Muscle of arm (tissue), 14 donors: ENCODE data around the gene MPZ. TPM values are rescaled to one million over a fixed set of nuclear protein-coding genes. Genes with fewer than 3 reads are reported as not detected.
"Not testable (repeated sequence)": the region's sequence is repeated elsewhere in the genome, so short reads cannot be mapped to it uniquely, and the experiment has no call there.

Experiments used
- DNase-seq: peaks from one replicate; pipeline ENCODE4 v3.0.0-alpha.2; 2013
- long read RNA-seq, 11 donors: transcript quantifications; one replicate each; lab custom pipeline, GENCODE V29; 2026
- polyA plus RNA-seq, 12 donors: library from polyadenylated mRNA; unstranded; fragments of 120-200 nt; gene quantifications; one replicate each; pipeline ENCODE4 v1.2.1, GENCODE V29; 2013; ENCODE audit not compliant: insufficient read length in 12 of 12

MPZ gene
- polyA plus RNA-seq, result 10 to 100 TPM in 8 of 12 donors, 1 to 10 TPM in 3, not detected in 1; 5.7 to 39.9 (median 13.9) TPM
- long read RNA-seq, donor 1, partial matches to known transcripts, result 0 of 2 reads
- long read RNA-seq, donor 1, other reads (novel, unspliced or antisense), result 0 of 2 reads
- long read RNA-seq, donor 2, partial matches to known transcripts, result 0 of 3 reads
- long read RNA-seq, donor 2, other reads (novel, unspliced or antisense), result 0 of 3 reads
- long read RNA-seq, donor 3, transcript MPZ-206 (6 exons, 1,955 nt), result major isoform, 5 of 20 reads
- long read RNA-seq, donor 3, partial matches to known transcripts, result 14 of 20 reads
- long read RNA-seq, donor 3, other reads (novel, unspliced or antisense), result 0 of 20 reads
- long read RNA-seq, donor 4, partial matches to known transcripts, result 0 of 4 reads
- long read RNA-seq, donor 4, other reads (novel, unspliced or antisense), result 0 of 4 reads
- long read RNA-seq, donor 5, transcript MPZ-206 (6 exons, 1,955 nt), result major isoform, 5 of 5 reads
- long read RNA-seq, donor 5, partial matches to known transcripts, result 0 of 5 reads
- long read RNA-seq, donor 5, other reads (novel, unspliced or antisense), result 0 of 5 reads
- long read RNA-seq, donor 6, result 0 reads
- long read RNA-seq, donor 7, partial matches to known transcripts, result 0 of 1 reads
- long read RNA-seq, donor 7, other reads (novel, unspliced or antisense), result 0 of 1 reads
- long read RNA-seq, donor 8, partial matches to known transcripts, result 13 of 17 reads
- long read RNA-seq, donor 8, other reads (novel, unspliced or antisense), result 0 of 17 reads
- long read RNA-seq, donor 9, partial matches to known transcripts, result 0 of 1 reads
- long read RNA-seq, donor 9, other reads (novel, unspliced or antisense), result 0 of 1 reads
- long read RNA-seq, donor 10, partial matches to known transcripts, result 0 of 2 reads
- long read RNA-seq, donor 10, other reads (novel, unspliced or antisense), result 0 of 2 reads
- long read RNA-seq, donor 11, partial matches to known transcripts, result 0 of 5 reads
- long read RNA-seq, donor 11, other reads (novel, unspliced or antisense), result 0 of 5 reads

DNA sequence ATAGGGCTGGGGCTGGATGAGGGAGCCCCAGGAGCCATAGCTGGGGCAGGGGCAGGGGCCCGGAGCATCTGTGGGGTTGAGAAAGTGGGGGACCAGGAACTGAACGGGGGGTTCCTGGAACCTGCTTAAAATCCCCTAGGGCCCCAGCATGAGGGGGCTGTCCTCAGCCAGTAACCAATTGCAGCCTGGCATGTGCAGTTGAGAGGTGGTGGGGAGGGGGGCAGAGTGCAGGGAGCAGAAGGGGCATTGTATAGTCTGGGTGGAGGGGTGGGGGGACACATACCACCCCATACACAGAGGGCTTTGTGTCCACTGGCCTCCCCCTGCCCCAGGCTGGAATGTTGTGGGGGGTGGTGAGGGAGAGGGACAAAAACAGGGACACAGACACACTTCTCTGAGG lies at the start of gene MPZ:
Gene MPZ, minus strand, starts transcription at position 101 of the 400 bp plus-strand sequence. Its CDS starts 63 bp downstream, at position 38.
- DNase-seq, result no peak

DNA sequence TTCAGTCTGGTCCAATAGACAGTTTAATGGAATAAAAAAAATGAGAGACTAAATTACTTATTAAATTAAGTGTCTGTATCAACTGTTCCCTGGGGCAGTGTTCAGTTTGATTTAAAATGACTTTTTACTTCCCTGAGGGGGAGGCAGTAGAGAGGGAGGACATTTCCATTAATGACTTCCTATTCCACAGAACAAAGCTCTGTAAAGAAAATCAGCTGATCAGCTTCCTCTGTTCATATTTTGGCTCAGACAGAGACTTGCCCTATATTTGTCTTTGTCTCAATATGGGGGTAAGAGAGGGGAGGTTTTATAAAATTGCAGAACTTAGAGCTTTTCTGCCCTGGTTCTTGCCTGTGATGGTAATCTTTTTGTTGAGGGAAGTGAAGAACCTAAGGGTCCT lies 49.5 kb upstream of the MPZ start:
- no peak for DNase-seq

DNA sequence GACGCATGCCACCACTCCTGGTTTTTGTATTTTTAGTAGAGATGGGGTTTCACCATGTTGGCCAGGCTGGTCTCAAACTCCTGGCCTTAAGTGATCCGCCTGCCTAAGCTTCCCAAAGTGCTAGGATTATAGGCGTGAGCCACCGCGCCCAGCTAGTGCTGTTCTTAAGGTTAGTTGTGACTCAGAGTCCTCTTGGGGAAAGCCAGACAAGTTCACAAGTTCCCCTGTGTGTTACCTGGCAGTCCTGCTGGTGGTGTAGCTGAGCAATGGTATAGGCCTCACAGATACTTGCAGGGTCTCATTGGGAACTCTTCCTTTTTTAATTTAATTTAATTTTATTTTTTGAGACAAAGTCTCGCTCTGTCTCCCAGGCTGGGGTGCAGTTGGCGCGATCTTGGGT lies 47.3 kb upstream of the MPZ start:
- no peak for DNase-seq

DNA sequence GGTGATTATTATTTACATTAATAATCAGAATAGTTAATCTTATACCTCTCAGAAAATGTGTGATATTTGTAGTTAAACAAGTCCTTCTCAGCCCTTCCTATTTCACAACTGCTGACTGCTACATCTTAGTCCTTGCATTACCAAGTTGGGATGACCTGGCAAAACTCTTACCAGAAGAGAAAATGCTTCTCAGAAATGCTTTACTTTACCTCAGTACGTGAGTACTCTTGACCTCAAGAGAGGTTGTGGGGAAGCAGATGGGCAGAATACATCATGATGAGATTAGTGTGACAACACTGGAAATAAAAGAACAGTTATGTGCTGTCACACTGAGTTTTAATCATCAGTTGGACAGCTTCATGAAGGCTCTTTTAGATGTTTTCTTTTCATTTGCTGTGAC lies 41.7 kb upstream of the MPZ start:
- DNase-seq, result no peak

DNA sequence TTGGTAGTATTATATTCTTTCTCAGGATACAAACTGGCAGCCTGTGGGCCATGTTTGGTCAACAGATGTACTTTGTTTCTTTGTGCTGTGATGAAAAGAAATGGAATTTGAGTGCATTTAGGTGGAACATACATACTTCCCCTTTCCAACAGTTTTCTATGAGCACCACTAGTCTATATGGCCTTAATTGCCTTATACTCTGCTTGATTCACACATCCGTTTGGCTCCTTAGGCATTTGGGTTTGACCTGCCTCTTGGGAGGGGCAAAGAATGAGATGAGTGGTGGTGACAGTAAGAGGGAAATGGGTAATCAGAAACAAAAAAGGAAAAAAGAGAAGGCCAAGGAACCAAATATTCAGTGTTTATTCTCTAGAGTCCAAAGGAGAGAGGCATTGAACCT lies 40.9 kb upstream of the MPZ start:
- DNase-seq, result no peak

DNA sequence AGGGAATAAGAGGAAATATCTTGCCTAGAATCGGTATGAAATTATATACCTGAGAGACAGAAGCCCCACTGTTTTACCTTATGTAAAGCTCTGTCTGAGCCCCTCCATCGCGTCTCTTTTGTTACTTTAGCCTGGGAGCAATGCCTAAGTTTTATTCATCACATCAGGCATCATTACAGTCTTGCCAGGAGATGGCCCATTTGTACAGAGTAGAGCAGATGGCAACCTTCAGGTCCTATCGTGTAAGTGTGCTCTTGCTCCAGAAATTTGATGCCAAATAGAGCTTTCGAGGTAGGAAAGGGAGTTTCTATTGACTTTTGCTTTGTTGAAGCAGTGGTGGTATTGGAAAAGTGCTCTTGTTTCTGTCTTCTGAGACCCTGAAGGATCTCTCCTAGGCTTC lies 33.1 kb upstream of the MPZ start:
- DNase-seq, result no peak

DNA sequence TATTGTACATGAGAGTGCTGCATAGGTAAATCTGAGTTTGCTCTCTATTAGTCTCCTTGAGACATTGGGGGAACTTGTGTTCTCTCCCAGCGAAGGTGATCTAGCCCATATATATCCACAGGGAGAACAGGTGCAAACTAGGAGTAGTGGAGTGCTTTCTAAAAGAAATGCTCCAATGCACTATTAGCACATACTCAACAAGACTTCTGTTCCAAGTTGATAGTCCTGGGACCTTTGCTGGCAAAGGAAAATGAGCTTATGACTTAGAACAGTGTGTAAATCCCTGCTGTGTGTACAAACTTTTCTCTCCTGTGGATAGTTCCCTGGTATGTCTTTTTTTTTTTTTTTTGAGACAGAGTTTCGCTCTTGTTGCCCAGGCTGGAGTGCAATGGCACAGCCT lies 32.4 kb upstream of the MPZ start:
- no peak for DNase-seq

DNA sequence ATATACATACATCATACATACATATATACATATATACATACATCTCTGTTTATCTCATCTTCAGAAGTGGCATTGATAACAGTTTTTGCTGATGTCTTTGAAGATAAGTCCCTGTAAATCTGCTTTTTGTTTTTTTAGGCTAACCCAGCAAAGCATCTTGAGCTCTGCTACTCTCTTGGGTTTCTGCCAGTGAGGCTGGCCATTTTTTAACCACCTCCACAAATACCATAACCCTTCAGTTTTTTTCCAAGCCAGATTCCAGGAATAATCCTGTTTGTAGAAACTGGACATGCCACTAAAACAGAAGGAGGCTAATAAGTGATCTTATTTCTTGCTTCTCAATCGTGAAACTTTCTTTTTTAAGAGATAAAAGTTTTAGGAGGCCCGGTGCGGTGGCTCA lies 26.0 kb upstream of the MPZ start:
- DNase-seq, result no peak

DNA sequence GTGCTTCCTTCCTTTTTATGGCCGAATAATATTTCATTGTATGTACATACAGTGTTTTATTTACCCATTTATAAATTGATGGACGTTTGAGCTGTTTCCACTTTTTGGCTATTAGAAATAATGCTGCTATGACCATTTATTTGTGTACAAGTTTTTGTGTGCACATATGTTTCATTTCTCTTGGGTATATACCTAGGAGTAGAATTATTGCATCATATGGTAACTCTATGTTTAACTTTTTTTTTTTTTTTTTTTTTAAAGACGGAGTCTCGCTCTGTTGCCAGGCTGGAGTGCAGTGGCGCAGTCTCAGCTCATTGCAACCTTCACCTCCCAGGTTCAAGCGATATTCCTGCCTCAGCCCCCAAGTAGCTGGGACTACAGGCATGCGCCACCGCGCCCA lies 23.4 kb upstream of the MPZ start:
- no peak for DNase-seq

DNA sequence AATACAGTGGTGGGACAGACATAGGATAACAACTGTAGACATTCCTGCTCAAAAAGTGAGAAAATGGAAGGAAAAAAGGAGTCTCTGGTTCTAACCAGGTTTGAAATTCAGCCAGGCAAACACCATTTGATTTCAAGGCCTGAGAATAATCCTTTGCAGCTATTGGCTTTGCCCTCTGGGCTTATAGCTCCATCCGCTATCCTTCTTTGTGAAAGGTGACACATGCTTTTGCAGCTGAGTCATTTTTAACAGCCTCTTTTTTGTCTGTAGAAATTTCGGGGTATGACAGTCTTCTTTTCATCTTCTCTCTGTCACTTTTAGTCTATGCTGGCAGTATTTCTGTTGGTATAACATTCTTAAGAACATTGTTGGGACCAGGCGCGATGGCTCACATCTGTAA lies 20.6 kb upstream of the MPZ start:
- DNase-seq, result no peak

DNA sequence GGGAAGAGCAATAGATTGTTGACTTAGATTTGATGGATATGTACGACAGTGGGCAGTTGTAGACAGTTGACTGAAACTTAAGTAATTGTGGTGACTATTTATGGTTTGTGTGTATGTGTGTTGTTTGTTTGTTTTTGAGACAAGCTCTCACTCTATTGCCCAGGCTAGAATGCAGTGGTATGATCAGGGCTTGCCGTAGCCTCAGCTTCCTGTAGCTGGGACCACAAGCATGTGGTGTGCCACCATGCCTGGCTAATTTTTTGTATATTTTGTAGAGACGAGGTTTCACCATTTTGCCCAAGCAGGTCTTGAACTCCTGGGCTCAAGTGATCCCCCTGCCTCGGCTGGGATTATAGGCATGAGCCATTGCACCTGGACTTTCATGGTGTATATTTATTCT lies 14.3 kb upstream of the MPZ start:
- DNase-seq, result no peak

DNA sequence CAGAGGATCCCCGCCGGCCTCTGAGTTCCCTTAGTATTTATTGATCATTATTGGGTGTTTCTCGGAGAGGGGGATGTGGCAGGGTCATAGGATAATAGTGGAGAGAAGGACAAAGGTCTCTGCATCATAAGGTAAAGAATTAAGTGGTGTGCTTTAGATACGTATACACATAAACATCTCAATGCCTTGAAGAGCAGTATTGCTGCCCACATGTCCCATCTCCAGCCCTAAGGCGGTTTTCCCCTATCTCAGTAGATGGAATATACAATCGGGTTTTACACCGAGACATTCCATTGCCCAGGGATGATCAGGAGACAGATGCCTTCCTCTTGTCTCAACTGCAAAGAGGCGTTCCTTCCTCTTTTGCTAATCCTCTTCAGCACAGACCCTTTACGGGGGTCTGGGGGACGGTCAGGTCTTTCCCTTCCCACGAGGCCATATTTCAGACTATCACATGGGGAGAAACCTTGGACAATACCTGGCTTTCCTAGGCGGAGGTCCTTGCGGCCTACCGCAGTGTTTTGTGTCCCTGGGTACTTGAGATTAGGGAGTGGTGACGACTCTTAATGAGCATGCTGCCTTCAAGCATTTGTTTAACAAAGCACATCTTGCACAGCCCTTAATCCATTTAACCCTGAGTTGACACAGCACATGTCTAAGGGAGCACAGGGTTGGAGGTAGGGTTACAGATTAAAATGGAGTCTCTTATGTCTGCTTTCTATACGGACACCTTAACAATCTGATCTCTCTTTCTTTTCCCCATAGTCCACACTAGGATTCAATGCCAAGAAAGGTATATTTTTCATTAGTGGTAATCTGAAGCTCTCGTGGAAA lies 6.3 kb upstream of the MPZ start:
- DNase-seq, result not testable (repeated sequence)

DNA sequence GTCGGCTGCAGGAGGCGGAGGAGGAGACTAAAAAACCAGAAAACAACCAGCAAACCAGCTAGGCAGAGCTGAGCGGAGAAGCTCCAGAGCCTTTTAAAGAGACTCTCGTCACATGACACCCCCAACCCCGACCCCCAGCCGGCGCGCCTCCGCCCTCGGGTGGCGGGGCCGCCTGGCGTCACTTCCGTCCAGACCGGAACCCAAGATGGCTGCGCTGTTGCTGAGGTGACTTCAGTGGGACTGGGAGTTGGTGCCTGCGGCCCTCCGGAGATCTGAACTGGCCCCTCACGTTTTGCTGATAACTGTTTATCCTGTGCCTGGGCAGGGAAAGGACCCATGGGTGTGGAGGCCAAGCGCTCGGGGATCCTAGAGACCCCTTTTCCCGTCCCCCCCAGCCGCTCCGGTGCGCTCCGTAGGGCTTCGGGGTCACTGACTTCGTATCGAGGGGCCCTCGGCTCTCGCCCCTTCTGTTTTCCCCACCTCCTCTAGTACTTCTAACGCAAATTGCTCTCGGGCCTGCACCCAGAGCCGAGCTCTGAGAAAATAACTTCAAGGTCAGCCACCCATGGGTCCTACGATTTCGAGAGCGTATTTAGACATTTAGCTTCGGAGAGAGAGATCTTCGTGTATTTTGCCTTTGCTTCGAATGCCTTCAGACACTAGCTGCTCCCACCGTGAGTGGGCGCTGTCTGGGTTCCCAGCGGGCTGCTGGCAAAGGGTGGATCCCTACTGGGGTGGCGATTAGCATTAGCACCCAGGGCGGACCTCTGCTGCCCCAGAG lies 4.6 kb upstream of the MPZ start, which contains the start of gene SDHC:
Gene SDHC, plus strand, starts transcription at position 181 of the 781 bp plus-strand sequence. Its CDS starts 25 bp downstream, at position 206.
- peak; percentile 93 for DNase-seq

DNA sequence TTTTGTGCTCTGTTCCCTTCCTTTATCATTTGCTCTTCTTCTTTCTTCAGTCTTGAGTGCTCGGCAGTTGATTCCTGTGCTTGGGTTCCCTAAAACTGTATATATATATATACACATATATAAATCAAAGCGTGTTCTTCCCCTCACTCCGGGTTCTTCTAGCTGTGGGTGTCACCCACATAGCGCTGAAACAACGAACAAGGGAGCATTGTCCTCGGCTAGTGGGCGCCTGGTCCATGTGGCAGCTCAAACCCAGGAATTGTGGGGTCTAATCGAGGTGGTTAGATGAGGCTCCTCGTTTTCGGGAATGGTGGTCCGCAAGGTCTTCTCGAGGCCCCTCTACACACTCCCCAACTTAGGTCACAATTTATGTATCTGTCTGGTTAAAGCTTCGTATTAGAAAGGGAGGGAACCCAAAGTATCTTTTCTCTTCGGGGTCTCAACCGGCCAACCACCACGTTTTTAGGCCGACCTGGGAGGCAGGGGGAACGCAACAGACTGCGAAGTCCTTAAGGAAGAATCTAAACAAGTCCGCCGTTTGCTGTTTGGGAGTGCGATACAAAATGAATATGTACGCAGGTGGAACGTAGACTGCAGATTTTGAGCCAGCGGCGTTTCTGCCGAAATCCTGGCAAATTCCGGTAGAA lies 3.9 kb upstream of the MPZ start:
- DNase-seq, result no peak

DNA sequence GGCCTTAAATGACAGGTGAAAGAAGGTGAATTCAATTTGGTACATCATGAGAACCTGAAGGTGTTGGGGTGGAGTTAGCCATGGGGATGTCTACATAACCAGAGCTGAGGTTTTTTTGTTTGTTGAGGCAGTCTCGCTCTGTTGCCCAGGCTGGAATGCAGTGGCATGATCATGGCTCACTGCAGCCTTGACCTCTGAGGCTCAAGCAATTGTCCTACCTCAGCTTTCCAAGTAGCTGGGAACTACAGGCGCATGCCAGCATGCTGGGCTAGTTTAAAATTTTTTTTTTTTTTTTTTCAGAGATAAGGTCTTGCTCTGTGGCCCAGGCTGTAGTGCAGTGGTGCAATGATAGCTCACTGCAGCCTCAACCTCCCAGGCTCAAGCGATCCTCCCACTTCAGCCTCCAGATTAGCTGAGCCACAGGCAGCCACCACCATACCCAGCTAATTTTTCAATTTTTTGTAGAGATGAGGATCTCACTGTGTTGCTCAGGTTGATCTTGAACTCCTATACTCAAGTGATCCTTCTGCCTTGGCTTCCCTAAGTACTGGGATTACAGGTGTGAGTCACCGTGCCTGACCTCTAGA lies 1.9 kb upstream of the MPZ start:
- no peak for DNase-seq

DNA sequence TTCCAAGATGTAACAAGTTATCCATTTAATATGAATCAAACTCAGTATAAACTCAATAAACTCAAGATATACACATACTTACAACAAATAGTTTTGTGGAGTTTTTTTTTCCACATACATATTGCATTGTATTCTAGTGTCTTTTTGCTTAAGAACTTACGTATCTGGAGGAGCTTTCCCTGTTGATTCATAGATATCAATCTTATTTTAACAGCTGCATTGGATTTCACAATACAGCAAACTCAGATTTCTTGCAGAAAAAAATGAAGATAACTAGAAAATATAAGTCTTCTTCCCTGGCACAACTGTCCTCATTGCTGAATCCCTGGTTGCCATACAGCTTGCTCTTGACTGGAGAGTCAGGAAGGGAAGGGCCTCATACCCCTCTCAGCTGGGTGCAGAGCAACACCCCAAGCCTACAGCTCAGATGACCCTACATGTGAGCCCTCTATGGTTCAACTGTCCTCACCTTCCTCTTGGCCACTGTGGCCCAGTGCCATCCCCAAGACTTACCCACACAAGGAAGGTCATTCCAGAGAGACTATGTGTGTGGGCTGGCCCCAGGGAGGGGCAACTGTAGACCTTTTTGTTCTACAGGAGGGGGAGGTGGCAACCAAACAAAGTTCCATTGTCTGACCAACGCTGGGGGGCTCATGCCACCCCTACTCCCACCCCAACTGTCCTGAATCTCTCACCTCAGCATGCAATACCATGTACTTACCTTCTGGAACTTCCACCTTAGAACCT lies 1.7 kb downstream of the MPZ start:
- no peak for DNase-seq

DNA sequence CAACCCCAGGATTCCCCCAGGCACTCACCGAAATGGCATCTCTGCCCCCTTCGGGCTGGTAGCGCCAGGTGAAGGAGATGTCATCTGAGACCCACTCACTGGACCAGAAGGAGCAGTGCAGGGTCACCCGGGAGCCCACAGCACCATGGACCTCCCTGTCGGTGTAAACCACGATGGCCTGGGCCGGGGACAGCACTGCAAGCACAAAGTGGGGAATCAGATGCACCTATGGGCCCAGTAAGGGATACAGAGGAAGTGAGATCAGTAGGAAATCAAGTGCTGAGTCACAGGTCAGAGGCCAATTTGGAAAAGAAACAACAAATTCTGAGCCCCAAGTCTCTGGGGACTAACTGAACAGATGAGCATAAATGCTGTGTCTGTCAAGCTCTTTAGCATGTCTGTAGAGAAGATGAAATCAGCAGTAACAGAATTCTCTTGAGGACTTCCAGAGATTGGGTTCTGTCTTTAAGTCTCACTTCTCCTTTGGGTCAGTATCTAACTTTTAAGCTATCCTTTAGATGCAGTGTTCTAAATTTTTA lies 2.5 kb downstream of the MPZ start:
- DNase-seq, result no peak

DNA sequence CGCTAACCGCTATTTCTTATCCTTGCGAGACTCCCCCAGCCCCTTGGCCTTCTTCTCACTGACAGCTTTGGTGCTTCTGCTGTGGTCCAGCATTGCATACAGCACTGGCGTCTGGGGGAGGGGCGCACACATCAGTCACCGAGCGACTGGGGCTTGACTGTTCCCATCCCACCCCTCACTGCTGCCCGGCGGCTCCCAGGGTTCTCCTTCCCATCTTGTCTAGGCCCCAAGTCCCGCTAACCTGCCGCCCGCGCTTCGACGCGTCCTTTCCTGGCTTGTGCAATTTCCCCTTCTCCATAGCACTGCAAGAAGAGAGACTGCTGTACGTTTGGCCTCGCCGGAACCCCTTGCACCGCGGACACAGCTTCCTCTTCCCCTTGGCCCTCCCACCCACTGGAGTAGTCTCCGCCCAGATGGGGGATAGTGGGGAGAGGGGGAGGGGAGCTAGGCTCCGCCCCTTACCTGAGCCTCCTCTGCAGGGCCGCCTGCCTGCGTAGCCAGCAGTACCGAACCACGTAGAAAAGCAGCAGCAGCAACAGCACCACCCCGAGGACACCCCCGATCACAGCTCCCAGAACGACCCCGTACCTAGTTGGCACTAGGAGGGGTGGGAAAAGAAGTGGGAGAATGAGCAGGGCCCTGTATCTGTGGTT lies 3.8 kb downstream of the MPZ start:
- DNase-seq, result peak; percentile 63
